Kidney (tissue), 14 donors: ENCODE data around the gene C19orf44. TPM values are rescaled to one million over a fixed set of nuclear protein-coding genes. Genes with fewer than 3 reads are reported as not detected.
"Not testable (repeated sequence)": the region's sequence is repeated elsewhere in the genome, so short reads cannot be mapped to it uniquely, and the experiment has no call there.

ENCODE experiments used
- DNase-seq, 5 donors: peaks; one replicate each; pipeline ENCODE4 v3.0.0-alpha.2; 2013 to 2020
- FAIRE-seq: peaks from 2 replicates; lab custom pipeline; 2012; peaks lifted over from hg19 to GRCh38; lab: Jason Lieb, UNC
- H3K27ac ChIP-seq, 2 donors: one replicate each; pipeline ENCODE4 v1.7.0; 2013; ENCODE audit warnings: low read depth in 2 of 2, low read length in 2 of 2, inconsistent platforms in 1 of 2
- H3K27me3 ChIP-seq: one replicate; pipeline ENCODE4 v1.7.1; 2013; ENCODE audit warnings: low read length, inconsistent platforms; ENCODE audit not compliant: control insufficient read depth, insufficient read depth
- H3K36me3 ChIP-seq, 3 donors: one replicate each; pipeline versions ENCODE4 v1.7.0 to v1.7.1; 2013; ENCODE audit warnings: low read length in 3 of 3, control low read depth in 1 of 3, inconsistent platforms in 1 of 3; ENCODE audit not compliant: insufficient read depth in 3 of 3, control insufficient read depth in 2 of 3
- H3K4me1 ChIP-seq, 3 donors: one replicate each; pipeline versions ENCODE4 v1.7.0 to v1.7.1; 2013; ENCODE audit warnings: low read length in 3 of 3, inconsistent platforms in 1 of 3, low read depth in 1 of 3; ENCODE audit not compliant: control insufficient read depth in 2 of 3, insufficient read depth in 2 of 3
- H3K4me3 ChIP-seq, 3 donors: one replicate each; pipeline versions ENCODE4 v1.7.0 to v1.8.1; 2013; ENCODE audit warnings: low read length in 3 of 3, control low read depth in 1 of 3, inconsistent platforms in 1 of 3
- H3K9ac ChIP-seq, 3 donors: one replicate each; pipeline versions ENCODE4 v1.7.0 to v1.7.1; 2013; ENCODE audit warnings: low read length in 3 of 3, control low read depth in 1 of 3, inconsistent platforms in 1 of 3
- H3K9me3 ChIP-seq, 3 donors: one replicate each; pipeline versions ENCODE4 v1.7.0 to v1.7.1; 2013; ENCODE audit warnings: low read length in 3 of 3, control low read depth in 1 of 3, inconsistent platforms in 1 of 3; ENCODE audit not compliant: control insufficient read depth in 2 of 3, insufficient read depth in 1 of 3
- intact Hi-C: fragments of 100-400 bp; cut with DNase I; formaldehyde crosslinking; loops from one replicate; pipeline ENCODE4 v1.11.1; 2022
- polyA plus RNA-seq: library from polyadenylated mRNA; stranded (reverse); fragments of 350-450 nt; fragmentation: Illumina TruSeq; extraction: RNeasy Lipid Tissue Mini Kit (QIAGEN cat#74804); gene quantifications from one replicate; pipeline ENCODE4 v1.2.3, GENCODE V29; 2014; ENCODE audit warnings: low read depth, low replicate concordance; ENCODE audit not compliant: insufficient read depth
- total RNA-seq: library from RNA; stranded (reverse); fragmentation: NEBNext Ultra II Directional; extraction: Animal tissue kit (Norgen Biotek cat#: 25700); gene quantifications from one replicate; pipeline ENCODE4 v1.2.1, GENCODE V29; 2021
- TF ChIP-seq, protein P1 (sequence below): IDR thresholded peaks from 3 replicates; pipeline ENCODE4 v1.5.1; 2012; ENCODE audit warnings: mild to moderate bottlenecking, moderate library complexity, borderline replicate concordance; ENCODE audit not compliant: insufficient read depth; ENCODE audit errors: extremely low read depth
- donor health status: control.
- donor health status: control.
- donor health status: control.
- donor health status: control.
- donor health status: control.
- donor health status: DM: yes; HTN: yes; CAD: no.
- donor health status: Normal renal cell carcinoma (clear cell type).

The C19orf44 gene
- total and polyA plus RNA-seq, 2 donors from 2014 or later = 6.2 to 8.6 TPM

- FAIRE-seq = no peak
- H3K9me3 ChIP-seq = no peaks in the 10 kb centered on the region
- no peak overlapping the region for H3K27ac ChIP-seq
- no peaks in the 10 kb centered on the region for H3K4me1 ChIP-seq
- H3K36me3 ChIP-seq = peaks cover 0 to 20% (median 10%) of the 10 kb centered on the region in 3 donors
- intact Hi-C loops = no loop called here
- no peak overlapping the region for H3K9ac ChIP-seq
- H3K4me3 ChIP-seq = no peak overlapping the region
- DNase-seq = no peak
- TF ChIP-seq, protein P1, sequence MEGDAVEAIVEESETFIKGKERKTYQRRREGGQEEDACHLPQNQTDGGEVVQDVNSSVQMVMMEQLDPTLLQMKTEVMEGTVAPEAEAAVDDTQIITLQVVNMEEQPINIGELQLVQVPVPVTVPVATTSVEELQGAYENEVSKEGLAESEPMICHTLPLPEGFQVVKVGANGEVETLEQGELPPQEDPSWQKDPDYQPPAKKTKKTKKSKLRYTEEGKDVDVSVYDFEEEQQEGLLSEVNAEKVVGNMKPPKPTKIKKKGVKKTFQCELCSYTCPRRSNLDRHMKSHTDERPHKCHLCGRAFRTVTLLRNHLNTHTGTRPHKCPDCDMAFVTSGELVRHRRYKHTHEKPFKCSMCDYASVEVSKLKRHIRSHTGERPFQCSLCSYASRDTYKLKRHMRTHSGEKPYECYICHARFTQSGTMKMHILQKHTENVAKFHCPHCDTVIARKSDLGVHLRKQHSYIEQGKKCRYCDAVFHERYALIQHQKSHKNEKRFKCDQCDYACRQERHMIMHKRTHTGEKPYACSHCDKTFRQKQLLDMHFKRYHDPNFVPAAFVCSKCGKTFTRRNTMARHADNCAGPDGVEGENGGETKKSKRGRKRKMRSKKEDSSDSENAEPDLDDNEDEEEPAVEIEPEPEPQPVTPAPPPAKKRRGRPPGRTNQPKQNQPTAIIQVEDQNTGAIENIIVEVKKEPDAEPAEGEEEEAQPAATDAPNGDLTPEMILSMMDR = no peak
- H3K27me3 ChIP-seq = no peaks in the 10 kb centered on the region
Measured at GRCh38 chr19:16508546-16508945, 12.4 kb downstream of the C19orf44 start.

DNA sequence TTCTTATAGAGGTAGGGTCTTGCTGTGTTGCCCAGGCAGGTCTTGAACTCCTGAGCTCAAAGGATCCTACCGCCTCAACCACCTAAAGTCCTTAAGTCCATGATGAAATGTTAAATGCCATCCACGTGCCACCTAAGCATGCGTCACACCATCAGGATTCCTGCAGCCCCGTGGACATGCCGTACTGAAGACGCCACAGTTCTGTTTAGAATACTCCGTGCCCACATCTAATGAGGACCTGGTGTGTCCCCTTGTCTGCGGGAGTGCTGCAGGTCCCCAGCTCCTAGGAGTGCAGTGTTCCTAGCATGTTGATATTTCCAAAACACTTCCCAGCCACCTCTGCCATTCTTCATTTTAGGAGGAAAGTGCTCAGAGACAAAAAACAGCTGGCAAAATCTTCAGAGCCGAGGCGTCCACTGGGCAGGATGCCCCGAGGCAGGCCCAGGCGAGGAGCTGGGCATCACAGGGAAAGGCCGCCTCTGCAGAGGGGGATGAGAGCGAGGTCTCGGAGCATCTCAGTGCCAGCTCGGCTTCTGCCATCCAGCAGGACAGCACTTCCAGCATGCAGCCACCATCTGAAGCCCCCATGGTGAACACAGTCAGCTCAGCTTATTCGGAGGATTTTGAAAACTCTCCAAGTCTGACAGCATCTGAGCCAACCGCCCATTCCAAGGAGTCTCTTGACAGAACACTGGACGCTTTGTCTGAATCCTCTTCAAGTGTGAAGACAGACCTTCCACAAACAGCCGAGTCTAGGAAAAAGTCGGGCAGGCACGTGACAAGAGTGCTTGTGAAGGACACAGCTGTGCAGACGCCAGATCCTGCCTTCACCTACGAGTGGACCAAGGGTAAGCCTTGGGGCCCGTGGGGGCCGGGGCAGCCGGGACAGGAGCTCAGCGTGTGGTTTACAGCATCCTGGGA, 13.2 kb downstream of the C19orf44 start:
- Histone ChIP-seq H3K4me3 (no peak overlapping the region), H3K27ac (no peak overlapping the region), H3K27me3 (no peaks in the 10 kb centered on the region), H3K36me3 (peaks cover 0 to 14% (median 10%) of the 10 kb centered on the region in 3 donors), H3K9me3 (no peaks in the 10 kb centered on the region), H3K4me1 (no peaks in the 10 kb centered on the region), H3K9ac (no peak overlapping the region)
- FAIRE-seq (no peak), DNase-seq (no peak)
- TF ChIP-seq, protein P1 = no peak
- intact Hi-C loops = no loop called here

DNA sequence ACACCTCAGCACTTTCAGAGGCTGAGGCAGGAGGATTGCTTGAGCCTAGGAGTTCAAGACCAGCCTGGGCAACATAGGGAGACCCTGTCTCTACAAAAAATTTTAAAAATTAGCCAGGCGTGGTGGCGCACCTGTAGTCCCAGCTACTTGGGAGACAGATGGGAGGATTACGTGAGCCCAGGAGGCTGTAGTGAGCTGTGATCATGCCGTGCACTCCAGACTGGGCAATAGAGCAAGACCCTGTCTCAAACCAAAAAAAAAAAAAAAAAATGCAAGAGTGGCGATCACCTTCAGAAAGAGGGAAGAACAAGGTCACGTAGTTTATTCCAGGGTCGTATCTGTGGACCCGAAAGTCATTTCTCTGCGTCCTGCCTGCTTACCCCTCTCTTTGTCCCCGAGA, 16.4 kb downstream of the C19orf44 start:
- intact Hi-C loops, H3K4me1 ChIP-seq, FAIRE-seq, DNase-seq, H3K27ac ChIP-seq, H3K4me3 ChIP-seq, H3K9me3 ChIP-seq, H3K9ac ChIP-seq, H3K27me3 ChIP-seq: not testable (repeated sequence)
- peaks cover 3 to 34% (median 15%) of the 10 kb centered on the region in 3 donors for H3K36me3 ChIP-seq

GRCh38 chr19:16514383-16515019, 18.3 kb downstream of the C19orf44 start:
- TF ChIP-seq, protein P1 = no peak
- FAIRE-seq (no peak), DNase-seq (no peak)
- H3K36me3 ChIP-seq = peaks cover 3 to 37% (median 14%) of the 10 kb centered on the region in 3 donors
- no peaks in the 10 kb centered on the region for H3K27me3 ChIP-seq
- no peak overlapping the region for H3K4me3 ChIP-seq
- no peak overlapping the region for H3K27ac ChIP-seq
- intact Hi-C loops = no loop called here
- no peak overlapping the region for H3K9ac ChIP-seq
- no peaks in the 10 kb centered on the region for H3K4me1 ChIP-seq
- no peaks in the 10 kb centered on the region for H3K9me3 ChIP-seq
